ENCODE measurements around the gene SPAG6.
"Not testable (repeated sequence)": the region's sequence is repeated elsewhere in the genome, so short reads cannot be mapped to it uniquely, and the experiment has no call there.

The SPAG6 gene

DNA sequence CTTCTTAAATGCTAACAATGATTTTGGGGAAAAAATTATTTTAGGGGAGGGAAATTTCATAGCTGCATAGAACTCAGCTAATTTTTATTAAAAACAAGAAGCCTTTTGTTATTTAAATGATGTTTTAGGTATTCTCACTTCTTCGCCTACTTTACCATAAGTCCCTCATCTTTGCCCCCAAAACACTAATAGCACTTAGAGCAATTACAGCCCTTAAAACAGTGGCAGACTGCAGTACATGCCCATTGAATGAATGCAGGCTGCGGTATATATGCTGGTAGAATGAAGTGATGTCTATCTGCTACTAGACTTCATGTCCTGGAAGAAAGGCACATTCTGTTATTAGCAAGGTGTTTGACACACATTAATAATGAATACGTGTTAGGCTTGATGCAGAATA is 2.9 kb upstream of the SPAG6 start:
- no peak for DNase-seq

DNA sequence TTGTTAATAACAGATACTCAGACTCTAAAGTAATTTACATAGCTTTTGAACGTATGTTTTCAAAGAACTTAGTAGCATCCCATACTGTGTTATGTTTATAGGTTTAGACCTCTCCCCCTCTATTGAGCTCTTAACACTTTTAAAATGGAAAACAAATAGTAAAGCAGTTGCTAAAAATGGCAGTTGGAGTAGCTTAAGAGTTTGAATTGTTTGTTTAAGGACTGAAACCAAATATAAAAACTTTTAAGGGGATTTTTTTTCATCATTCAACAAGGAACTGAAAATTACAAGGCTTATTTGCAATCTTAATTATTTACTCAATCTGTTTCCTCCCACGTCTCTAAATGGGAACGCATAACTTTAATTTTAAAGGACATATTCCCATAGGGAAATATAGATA is 1.6 kb upstream of the SPAG6 start:
- no peak for DNase-seq

DNA sequence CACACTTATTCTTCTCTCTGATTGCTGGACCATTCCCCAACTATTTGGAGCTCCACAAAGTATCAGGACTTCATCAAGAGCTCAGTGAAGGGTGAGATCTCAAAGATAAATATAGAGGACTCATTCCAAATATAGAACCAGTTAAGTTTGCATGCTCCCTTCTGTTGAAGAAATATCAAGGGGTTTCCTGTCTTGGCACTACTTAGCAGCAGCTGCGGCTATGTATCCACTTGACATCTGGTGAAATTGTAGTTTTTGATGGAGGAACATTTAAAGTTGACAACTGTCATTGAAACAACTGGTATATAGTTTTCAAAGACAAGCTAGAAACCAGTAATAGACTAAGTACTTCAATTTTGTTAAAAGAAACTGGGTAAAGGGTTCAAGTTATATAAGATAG is 1.0 kb upstream of the SPAG6 start:
- no peak for DNase-seq

DNA sequence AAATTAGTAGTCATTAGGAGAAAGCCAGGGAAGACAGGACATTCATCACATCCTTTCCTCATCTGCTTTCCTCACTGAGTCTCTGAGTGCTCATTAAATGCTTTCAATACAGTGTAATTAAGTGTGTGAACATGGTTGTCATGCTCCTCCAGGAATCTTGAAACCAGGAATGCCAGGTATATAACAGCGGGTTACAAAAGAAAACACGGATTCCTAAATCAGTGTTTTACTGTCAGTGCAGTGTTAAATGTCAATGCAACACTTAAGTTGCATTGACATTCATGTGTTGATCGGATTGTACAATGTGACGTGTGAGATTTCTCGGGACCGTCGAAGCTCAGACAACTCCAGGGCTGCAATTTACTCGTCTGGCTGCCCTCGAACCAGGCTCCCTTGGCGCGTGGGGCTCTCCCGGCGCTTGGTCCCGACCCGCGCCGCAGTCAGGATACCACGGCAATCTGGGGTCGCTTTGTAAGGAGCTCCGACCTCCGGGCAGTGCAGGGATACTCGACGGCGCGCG is 455 bp upstream of the SPAG6 start:
- DNase-seq, result no peak

DNA sequence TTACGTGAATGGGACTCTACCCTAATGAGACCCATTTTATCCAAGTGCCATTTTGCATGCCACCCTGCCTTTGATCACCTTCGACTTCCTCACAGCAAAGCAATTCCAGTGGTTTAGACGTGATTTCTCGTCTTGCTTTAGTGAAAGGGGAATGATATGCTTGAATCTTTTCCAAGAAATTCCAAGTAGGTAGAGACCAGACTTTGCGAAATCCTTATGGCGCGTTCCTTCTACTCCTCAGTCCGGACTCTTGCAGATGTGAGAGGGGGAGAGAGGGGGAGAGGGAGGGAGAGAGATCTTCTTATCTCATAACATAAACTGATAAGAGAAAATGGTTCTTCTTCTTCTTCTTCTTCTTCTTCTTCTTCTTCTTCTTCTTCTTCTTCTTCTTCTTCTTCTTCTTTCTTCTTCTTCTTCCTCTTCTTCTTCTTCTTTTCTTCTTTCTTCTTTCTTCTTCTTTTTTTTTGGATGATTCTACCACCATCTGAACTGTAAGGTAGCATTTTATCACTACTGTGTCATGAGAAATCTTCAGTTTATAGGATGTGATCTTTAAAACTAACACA is 883 bp downstream of the SPAG6 start:
- DNase-seq, result no peak

DNA sequence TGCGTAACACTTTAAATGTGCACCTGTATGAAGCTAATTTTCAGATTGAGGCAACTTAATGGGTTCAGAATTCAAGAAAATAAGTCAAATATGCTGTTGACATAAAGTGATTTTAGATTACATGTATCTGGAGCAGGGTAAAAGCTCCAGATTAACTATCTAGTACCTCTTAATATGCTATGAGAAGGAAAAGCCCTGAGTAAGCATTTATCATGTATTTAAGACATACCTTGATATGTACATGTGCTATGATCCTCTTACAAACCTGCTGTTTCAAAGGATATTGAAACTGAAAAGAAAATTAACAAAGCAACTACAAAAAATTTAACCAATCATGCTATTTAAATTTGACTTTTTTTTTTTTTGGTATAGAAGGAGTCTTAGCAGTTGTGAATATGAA is 4.5 kb downstream of the SPAG6 start:
- DNase-seq, result no peak

DNA sequence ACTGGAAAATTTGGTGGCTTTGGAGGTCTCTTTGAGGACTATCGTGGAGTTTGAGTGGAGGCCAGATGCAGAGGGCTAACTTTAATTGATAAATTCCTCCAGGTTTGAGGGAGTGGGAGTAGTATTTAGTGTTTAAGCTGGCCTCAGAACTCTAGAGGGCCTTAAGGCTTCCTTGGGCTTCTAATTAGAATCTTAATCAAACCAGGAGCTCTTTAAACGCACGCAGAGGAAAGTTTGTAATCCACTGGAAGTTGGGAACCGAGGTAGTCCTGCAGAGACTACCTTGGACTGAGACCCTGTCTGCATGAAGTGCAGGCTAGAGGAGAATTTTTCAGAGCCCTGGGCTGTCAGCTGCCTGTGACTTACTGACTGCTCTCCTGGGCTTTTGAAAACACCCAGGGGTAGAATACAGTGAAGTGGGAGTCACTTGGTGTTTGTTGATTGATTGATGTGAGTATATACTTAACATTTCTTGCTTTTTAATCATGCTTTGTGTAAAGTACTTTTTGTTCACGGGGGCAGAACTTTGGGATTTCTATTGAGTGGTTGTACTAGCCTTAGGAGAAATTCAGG is 5.9 kb downstream of the SPAG6 start:
- DNase-seq, result no peak

DNA sequence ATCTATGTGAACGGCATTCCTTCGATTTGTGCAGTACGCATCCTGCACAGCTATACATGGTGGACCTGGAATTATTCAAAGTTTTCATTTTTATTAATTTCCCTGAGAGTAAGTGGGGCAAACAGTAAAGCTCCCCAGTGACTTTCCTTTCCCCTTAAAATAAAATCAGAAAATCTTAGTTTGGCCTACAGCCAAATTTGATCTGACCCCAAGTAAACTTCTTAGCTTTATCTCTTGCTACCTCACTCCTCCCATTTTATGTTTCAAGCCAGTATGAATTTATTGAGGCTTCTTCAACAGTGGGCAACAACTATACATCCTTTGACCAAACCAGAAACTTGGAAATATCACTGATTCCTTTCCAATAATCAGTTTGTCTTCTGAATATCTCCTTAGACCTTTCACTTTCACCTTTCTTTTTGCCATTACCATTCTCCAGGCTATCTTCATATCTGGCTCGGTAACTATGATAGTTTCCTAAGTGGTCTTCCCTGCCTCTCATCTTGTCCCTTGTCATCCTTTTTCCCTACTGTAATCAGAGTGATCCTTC is 11.1 kb downstream of the SPAG6 start:
- DNase-seq, result no peak

DNA sequence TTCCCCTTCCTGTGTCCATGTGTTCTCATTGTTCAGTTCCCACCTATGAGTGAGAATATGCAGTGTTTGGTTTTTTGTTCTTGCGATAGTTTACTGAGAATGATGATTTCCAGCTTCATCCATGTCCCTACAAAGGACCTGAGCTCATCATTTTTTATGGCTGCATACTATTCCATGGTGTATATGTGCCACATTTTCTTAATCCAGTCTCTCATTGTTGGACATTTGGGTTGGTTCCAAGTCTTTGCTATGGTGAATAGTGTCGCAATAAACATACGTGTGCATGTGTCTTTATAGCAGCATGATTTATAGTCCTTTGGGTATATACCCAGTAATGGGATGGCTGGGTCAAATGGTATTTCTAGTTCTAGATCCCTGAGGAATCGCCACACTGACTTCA is 12.5 kb downstream of the SPAG6 start:
- not testable (repeated sequence) for DNase-seq

DNA sequence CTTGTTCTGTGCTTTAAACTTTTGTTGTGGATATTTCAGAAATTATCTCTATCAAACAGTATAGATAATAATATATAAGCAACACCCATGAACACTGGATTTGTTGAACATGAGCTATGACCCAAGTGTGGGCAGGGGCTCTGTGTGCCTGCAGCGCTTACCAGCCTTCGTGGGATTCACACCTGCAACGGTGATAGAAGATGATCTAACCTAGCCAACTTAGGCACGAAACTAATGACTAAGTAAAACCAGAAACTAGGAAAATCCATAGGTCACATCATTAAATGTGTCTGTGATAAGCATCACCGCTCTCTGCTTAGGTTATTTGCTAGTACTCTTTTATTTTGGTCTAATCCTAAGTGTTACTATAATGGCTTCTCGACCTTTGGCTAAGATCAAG is 18.0 kb downstream of the SPAG6 start:
- no peak for DNase-seq

DNA sequence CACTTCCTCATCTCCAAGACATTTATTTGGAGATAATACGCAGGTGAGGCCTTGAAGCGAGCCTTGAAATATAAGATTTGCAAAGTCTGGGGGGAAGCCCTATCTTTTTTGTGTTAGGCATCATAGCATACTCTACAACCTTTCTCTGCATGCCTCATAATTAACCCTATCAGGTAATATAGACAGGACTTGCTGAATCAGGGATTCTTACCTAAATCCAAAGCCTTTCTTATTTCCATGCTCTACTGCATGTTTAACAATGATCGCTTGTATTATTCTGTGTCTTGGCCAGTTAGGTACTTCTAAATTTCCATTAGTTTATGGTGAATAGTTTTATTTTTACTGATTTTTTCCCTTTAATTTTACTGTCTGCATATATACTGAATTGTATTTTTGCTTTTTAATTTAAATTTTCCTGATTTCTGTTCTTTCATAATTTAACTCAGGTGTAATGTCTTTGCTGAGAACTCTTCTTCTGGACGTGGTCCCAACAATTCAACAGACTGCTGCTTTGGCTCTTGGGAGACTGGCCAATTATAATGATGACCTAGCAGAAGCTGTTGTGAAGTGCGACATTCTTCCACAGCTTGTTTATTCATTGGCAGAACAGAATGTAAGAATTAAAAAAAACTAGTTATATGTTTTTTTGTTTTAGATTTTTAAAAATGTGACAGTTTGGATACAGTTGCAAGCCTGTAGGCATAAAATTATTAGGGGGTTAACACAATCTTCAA is 19.3 kb downstream of the SPAG6 start:
- DNase-seq, result no peak

DNA sequence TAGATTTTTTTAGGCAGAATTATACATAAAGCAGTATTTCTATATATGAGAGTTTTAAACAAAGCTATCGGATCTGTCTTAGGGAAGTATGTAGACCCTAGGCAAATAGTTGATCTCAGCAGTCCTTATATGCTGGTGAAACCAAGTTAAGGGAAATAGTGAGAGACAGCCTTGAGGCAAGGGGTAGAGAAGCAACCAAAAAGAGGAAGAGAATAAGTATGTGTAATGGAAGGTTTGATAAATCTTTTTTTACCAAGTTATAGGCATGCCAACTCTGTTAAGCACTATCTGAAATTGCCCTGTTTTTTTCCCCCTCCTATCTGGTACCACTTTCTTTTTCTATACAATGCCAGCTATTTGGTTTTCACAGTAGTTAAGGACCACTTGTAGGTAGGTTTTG is 19.9 kb downstream of the SPAG6 start:
- no peak for DNase-seq

DNA sequence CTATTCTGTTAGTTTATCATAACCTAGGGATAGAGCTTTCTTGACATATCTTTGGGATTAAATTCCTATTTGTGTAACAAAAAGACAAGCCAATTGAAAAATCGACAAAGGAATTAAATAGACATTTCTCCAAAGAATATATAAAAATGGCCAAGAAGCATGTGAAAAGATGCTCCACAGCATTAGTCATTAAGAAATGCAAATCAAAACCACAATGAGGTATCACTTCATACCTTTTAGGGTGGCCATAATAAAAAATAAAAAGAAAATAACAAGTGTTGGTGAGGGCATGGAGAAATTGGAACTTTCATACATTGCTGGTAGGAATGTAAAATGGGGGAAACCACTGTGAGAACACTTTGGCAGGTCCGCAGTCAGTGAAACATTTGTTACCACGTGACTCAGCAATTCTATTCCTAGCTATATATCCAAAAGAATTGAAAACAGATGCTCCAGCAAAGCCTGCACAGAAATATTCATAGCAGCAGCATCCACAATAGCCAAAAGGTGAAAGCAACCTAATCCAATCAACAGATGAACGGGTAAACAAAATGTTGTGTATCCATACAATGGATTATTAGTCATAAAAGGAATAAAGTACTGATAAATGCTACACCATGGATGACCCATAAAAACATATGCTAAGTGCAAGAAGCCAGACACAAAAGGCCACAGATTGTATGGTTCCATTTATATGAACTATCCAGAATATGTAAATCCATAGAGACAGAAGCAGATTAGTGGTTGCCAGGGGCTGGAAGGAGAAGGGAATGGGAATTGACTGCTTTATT is 20.5 kb downstream of the SPAG6 start:
- no peak for DNase-seq

DNA sequence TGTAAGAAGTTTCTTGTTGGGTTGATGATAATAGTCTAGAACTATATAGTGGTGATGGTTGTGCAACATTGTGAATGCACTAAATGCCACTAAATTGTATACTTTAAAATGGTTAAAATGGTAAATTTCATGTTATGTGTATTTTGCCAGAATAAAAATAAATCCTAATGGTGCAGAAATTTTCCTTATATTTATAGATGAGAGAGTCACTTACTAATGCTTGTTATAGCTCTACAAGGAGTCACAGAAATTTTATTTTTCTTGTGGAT is 21.1 kb downstream of the SPAG6 start:
- DNase-seq, result no peak

DNA sequence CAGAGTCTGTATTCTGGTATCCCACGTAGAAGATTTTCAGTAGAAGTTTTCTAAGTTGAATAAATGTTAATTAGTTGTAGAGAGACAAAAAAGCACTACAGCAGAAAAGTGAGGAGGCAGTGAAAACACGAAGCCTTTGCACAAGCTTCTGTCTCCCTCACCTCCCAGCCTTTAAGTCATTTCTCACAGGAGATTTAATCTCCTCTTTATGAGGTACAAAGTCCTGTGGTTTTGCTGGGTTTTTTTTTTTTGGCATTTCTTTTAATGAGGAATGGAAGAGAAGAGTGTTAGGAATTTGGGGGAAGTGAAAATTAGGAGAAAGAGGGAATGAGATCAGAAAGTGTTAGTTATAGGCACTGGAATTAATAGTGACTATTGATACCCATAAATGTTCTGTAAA is 21.5 kb downstream of the SPAG6 start:
- no peak for DNase-seq

DNA sequence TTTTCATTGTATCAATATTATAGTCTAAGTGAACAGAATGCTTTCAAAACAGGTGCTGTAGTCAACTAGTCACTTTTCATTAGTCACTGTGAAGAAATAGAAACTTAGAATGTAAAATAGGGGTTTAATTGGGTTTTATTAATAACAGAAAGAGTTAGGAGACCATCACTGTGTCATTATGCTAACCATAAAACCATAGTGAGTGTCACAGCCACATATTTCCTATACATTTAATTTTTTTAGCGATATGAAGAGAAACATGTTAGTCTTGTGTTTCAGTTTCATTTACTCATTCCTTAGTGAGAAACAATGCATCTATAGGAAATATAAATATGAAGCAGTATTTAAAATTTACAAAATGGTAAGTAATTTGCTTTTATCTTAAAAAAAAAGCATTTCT is 22.2 kb downstream of the SPAG6 start:
- no peak for DNase-seq

DNA sequence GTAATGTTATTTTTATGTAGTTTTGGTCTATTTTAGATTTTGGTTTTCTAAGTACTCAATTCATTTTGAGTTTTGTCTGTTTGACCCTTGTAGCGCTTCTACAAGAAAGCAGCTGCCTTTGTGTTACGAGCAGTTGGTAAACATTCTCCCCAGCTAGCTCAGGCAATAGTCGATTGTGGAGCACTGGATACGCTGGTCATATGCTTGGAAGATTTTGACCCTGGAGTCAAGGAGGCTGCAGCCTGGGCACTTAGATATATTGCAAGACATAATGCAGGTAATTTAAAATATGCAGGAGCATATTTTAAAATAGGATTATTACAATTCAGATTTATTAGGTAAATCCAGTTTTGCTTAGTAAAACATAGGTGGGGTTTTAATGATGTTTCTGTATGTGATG is 23.1 kb downstream of the SPAG6 start:
- DNase-seq, result no peak

DNA sequence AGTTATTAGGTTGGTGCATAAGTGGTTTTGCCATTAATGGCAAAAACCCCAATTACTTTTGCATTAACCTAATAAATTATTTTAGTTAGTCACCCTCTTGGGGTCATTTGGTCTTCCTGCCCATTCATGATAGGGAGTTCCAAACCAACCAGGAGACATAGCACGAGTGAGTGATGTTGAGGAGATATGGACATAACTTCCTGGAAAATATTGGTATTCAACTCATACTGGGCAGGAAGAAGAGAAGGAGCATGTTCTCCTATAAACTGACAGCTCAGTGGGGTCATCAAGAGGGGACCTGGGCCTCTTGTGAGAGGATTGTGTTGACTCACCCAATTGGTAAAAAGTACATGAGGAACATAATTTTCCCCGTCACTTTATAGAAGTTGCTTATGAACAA is 23.7 kb downstream of the SPAG6 start:
- no peak for DNase-seq

DNA sequence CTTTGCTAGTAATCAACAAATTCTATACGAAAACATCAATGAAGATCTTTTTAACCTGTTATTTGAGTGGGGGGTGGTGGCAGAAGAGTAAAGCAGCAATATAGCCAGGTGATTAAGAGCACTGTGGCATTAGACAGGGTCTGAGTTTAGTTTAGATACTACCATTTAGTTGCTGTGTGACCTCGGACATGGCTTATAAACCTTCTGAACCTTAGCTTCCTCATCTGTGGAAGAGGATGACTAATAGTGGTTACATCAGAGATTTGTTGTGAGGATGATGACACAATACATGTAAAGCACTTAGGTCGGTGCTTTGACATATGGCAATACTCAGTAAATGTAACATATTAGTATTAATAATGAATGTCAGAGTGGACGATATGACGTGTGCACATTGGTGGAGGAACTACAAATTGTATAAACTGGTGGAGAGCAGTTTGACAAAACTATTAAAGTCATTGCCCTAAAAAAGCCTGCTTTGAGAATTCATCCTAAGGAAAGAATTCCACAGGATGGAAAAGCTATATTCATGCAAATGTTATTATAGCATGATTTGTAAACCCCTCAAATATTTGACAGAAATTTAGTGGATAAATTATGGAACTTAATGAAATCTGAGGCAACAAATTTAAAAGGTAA is 24.3 kb downstream of the SPAG6 start:
- no peak for DNase-seq

DNA sequence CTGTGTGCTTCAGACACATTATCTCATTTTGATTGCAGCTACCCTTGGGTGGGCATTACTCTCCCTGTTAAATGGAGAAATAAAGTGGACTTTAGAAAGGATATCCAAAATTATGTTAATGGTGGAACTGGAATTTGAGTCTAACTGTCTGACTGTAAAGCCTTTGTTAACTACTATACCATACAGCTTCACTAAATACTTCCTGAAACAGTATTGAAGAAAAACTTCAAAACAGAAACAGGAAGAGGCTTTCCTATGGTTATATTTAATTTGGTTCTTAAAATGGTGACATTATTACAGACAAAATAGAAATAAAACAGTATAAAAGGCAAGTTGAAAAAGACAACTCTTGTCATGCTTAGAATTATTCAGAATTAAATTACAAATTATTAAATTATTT is 25.0 kb downstream of the SPAG6 start:
- DNase-seq, result no peak

DNA sequence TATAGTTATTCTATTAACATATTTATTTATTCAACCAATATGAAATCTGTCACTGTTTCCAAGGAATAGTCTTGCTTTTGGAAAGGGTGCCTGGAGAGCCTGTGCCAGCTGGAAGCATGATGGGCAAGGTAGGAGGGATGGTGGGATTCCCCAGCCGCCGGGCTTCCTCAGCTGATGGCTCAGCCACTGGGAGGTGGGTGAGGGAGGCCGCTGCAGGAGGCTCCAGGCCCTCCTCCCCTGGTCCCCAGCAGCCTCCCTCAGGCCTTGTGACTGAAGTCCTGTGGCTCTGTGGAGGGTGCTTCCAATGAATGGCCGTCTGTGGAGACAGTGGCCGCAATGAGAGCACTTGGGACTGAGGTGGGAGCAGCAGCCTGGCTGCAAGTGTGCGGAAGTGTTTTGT is 27.0 kb downstream of the SPAG6 start:
- DNase-seq, result no peak

DNA sequence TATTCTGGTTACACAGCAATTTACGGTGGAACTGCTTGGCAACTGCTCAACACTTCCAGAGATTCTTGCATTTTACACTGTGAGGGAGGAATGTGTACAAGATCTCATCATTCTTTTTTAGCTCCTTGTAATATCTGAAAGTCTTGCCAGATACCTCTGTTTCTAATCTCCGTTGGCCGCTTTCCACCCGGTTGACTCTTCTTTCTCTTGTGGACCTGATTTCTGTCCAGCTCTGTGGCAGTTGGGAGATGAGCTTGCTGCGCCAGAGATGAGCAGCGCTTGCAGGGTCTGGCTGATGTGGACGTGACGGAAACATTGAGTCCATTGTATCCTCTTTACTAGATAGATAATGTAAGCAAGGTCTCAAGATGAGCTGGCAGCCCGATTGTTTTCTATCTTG is 27.6 kb downstream of the SPAG6 start:
- no peak for DNase-seq

DNA sequence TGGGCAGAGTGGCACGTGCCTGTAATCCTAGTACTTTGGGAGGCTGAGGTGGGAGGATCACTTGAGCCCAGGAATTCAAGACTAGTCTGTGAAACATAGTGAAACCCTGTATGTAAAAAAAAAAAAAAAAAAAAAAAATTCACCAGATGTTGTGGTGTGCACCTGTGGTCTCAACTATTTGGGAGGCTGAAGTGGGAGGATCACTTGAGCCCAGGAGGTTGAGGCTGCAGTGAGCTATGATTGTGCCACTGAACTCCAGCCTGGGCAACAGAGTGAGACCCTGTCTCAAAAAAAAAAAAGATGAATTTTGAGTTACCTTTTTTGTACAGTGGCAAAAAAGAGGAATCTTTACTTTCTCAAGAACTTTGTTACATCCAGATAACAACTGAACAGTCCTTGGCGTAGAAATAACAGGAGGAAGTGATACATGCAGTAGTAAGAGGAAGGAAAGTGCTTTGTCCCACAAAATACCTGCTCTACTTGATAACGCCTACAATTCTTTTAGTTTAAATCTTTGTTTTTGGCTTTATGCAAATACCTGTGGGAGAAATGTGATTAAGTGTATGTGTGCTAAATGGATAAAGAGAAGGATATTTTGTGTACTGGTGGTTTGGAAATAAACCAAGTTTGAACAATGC is 29.3 kb downstream of the SPAG6 start:
- DNase-seq, result no peak

All from NCI-H524 treated with DMSO at 0.1 percent for 48 hours (cell line).